Heart left ventricle (tissue), 16 donors: Measurements from ENCODE around the gene FAM83C. TPM values are rescaled to one million over a fixed set of nuclear protein-coding genes. Genes with fewer than 3 reads are reported as not detected.
A peak's percentile ranks its signal among the peaks of the same experiment; 100 is the strongest.

Experiments used
- ATAC-seq, 4 donors: fragments of 200-7000 bp; cut with Tn5 transposase; one replicate each; pipeline ENCODE4 v1.9.1; 2020 to 2022; ENCODE audit warnings: moderate library complexity in 4 of 4, mild to moderate bottlenecking in 3 of 4, moderate number of reproducible peaks in 1 of 4
- DNase-seq, 5 donors: peaks; one replicate each; pipeline ENCODE4 v3.0.0-alpha.2; 2020
- H3K27ac ChIP-seq, 12 donors: fragments of 200-600 bp; sonication (generic) in 4 of 12; one replicate each; pipeline versions ENCODE4 v1.5.0 to v1.8.0; 2016 to 2022; ENCODE audit warnings: mild to moderate bottlenecking in 2 of 12
- H3K27me3 ChIP-seq, 9 donors: fragments of 200-600 bp; sonication (generic) in 2 of 9; one replicate each; pipeline versions ENCODE4 v1.5.1 to v1.8.0; 2016 to 2022; ENCODE audit warnings: mild to moderate bottlenecking in 3 of 9
- H3K36me3 ChIP-seq, 9 donors: fragments of 200-600 bp; sonication (generic) in 2 of 9; one replicate each; pipeline versions ENCODE4 v1.5.0 to v1.8.0; 2018 to 2022; ENCODE audit warnings: mild to moderate bottlenecking in 2 of 9
- H3K4me1 ChIP-seq, 12 donors: fragments of 200-600 bp; sonication (generic) in 4 of 12; one replicate each; pipeline versions ENCODE4 v1.5.0 to v1.8.0; 2016 to 2022; ENCODE audit warnings: mild to moderate bottlenecking in 3 of 12
- H3K4me3 ChIP-seq, 12 donors: fragments of 200-600 bp; sonication (generic) in 4 of 12; one replicate each; pipeline versions ENCODE4 v1.5.0 to v1.8.0; 2017 to 2022; ENCODE audit warnings: mild to moderate bottlenecking in 9 of 12, moderate library complexity in 4 of 12
- H3K9me3 ChIP-seq, 12 donors: fragments of 200-600 bp; sonication (generic) in 4 of 12; one replicate each; pipeline versions ENCODE4 v1.5.0 to v1.8.0; 2016 to 2022; ENCODE audit warnings: mild to moderate bottlenecking in 1 of 12
- CTCF ChIP-seq, 12 donors: fragments of 200-600 bp; sonication (generic) in 4 of 12; IDR thresholded peaks; one replicate each; pipeline versions ENCODE4 v1.5.0 to v1.8.0; 2018 to 2022; ENCODE audit warnings: antibody characterized with exemption in 12 of 12, mild to moderate bottlenecking in 5 of 12
- POLR2A ChIP-seq, 2 donors: fragments of 450-650 bp; IDR thresholded peaks; one replicate each; pipeline ENCODE4 v1.6.1; 2017; ENCODE audit warnings: antibody characterized with exemption in 2 of 2, mild to moderate bottlenecking in 2 of 2, moderate library complexity in 2 of 2
- WGBS, 4 donors: extraction: QIAGEN DNeasy Blood & Tissue Kit in 2 of 4; methylation state at CpG; one replicate each; pipeline versions ENCODE4 v1.1.5 to v1.1.7; 2013 to 2018; 5-methylcytosine and 5-hydroxymethylcytosine counted together
- intact Hi-C, 10 donors: fragments of 100-400 bp; cut with DNase I; formaldehyde crosslinking; loops; one replicate each; pipeline versions ENCODE4 v1.11.1 to v1.14.2; 2022
- polyA plus RNA-seq, 2 donors: library from polyadenylated mRNA; stranded (reverse); fragments of 200-250 nt; gene quantifications; one replicate each; pipeline ENCODE4 v1.2.3, GENCODE V29; 2013
- total RNA-seq, 9 donors: library from RNA; depleted of rRNA in 2 of 9; stranded (reverse); fragments of >200 nt in 2 of 9; fragmentation: NEBNext Ultra II Directional in 3 of 9; extraction: Animal tissue kit (Norgen Biotek cat#: 25700) in 3 of 9; gene quantifications; one replicate each; pipeline versions ENCODE4 v1.1.0 to v1.2.4, GENCODE V29; 2016 to 2023
- donor health status: ischemic (EF 13 %, LVEDD 7.1; RV severe dilation, severe dysfunction).
- donor health status: healthy with polysubstance abuse.
- donor health status: DM: no; HTN: yes; CAD: no.
- donor health status: DM: no; HTN: no; CAD: no.
- donor health status: ischemic (EF 25% LVEDD 6.9; RV normal size, moderate dysfunction).
- donor health status: ischemic (EF 25% LVEDD 5.7; RV mildly dilated, moderate dysfunction).
- donor health status: healthy.
- donor health status: DM: yes; HTN: yes; CAD: no.
- donor health status: ischemic (EF 35%, LVEDD 5.7; RV mildly dilated, moderate dysfunction).
- donor health status: nonischemic (EF 11% LVEDD 7.7; RV severe dilation, severe dysfunction).
- donor health status: DM: yes; HTN: yes; CAD: no.
- donor health status: PGD.
- donor health status: ischemic (EF 29% LVEDD 5.4; RV normal size, mild dysfunction).
- donor health status: nonischemic (EF 23%, LVEDD 6.1; RV moderate dilation, normal function).

FAM83C gene
- total and polyA plus RNA-seq, 11 donors: not detected

GRCh38 chr20:35292504-35293285 lies 470 bp upstream of the FAM83C start:
- intact Hi-C loops: no loop called here
- ATAC-seq: no peak

GRCh38 chr20:35290887-35291417 lies 1.3 kb downstream of the FAM83C start:
- Histone ChIP-seq H3K27ac (no peak overlapping the region), H3K9me3 (no peaks in the 10 kb centered on the region), H3K4me3 (no peak overlapping the region), H3K27me3 (peaks cover 0 to 32% (median 4%) of the 10 kb centered on the region in 9 donors), H3K4me1 (peaks cover 0 to 3% (median 0%) of the 10 kb centered on the region in 12 donors), H3K36me3 (no peaks in the 10 kb centered on the region)
- no peak for TF ChIP-seq CTCF (IDR thresholded peaks at IDR 0.05)
- TF ChIP-seq POLR2A (IDR thresholded peaks at IDR 0.05): no peak
- DNase-seq: peak in 1 of 5 donors; percentile 48
- intact Hi-C loops: no loop called here
- 73 to 86% (median 82%) methylated on average over 7 of the region's 7 CpGs for WGBS, 4 donors
- no peak for ATAC-seq

More at GRCh38 chr20:35292504-35293285, 470 bp upstream of the FAM83C start:
- Histone ChIP-seq H3K27ac (no peak overlapping the region), H3K36me3 (no peaks in the 10 kb centered on the region), H3K4me1 (peaks cover 0 to 8% (median 0%) of the 10 kb centered on the region in 12 donors), H3K9me3 (no peaks in the 10 kb centered on the region), H3K27me3 (peaks cover 0 to 37% (median 4%) of the 10 kb centered on the region in 9 donors), H3K4me3 (no peak overlapping the region)
- DNase-seq: peak in 1 of 5 donors; percentile 16
- WGBS, 4 donors: 52 to 58% (median 56%) methylated on average over 22 to 23 of the region's 23 CpGs
- TF ChIP-seq CTCF (IDR thresholded peaks at IDR 0.05) (no peak), POLR2A (IDR thresholded peaks at IDR 0.05) (no peak)

- Histone ChIP-seq H3K36me3 (no peaks in the 10 kb centered on the region), H3K4me3 (no peak overlapping the region), H3K4me1 (peaks cover 0 to 2% (median 0%) of the 10 kb centered on the region in 12 donors), H3K27ac (no peak overlapping the region), H3K9me3 (no peaks in the 10 kb centered on the region), H3K27me3 (peaks cover 0 to 26% (median 4%) of the 10 kb centered on the region in 9 donors)
- ATAC-seq (no peak), DNase-seq (peak in 1 of 5 donors; percentile 12)
- WGBS, 4 donors: 63 to 80% (median 69%) methylated on average over 7 of the region's 7 CpGs
- intact Hi-C loops: no loop called here
- TF ChIP-seq CTCF (IDR thresholded peaks at IDR 0.05) (no peak), POLR2A (IDR thresholded peaks at IDR 0.05) (no peak)
Measured at GRCh38 chr20:35290186-35290886, 1.9 kb downstream of the FAM83C start.
